Mesenchymal stem cell (in vitro differentiated cells and primary cell): ENCODE measurements around the gene ESR1.

Source experiments
- DNase-seq: peaks from one replicate; pipeline ENCODE4 v3.0.0-alpha.2; 2013
- H2AFZ ChIP-seq: one replicate; pipeline ENCODE4 v1.6.1; 2013; ENCODE audit warnings: low read depth, mild to moderate bottlenecking, control low read depth, inconsistent platforms, low read length, moderate library complexity
- H2AK5ac ChIP-seq: 2 replicates; pipeline ENCODE4 v1.6.1; 2013; ENCODE audit warnings: low read length, moderate library complexity, mild to moderate bottlenecking, inconsistent platforms; ENCODE audit not compliant: severe bottlenecking
- H2BK120ac ChIP-seq: one replicate; pipeline ENCODE4 v1.6.1; 2013; ENCODE audit warnings: low read depth, mild to moderate bottlenecking, inconsistent platforms, low read length, moderate library complexity
- H2BK12ac ChIP-seq, 2 experiments: one replicate each; pipeline ENCODE4 v1.6.1; 2013; ENCODE audit warnings: inconsistent platforms in 2 of 2, low read length in 2 of 2, mild to moderate bottlenecking in 2 of 2, moderate library complexity in 2 of 2, control low read depth in 1 of 2
- H2BK15ac ChIP-seq: one replicate; pipeline ENCODE4 v1.6.1; 2013; ENCODE audit warnings: mild to moderate bottlenecking, low read depth, inconsistent platforms; ENCODE audit not compliant: poor library complexity, severe bottlenecking
- H2BK5ac ChIP-seq: 2 replicates; pipeline ENCODE4 v1.6.1; 2013; ENCODE audit warnings: low read depth, mild to moderate bottlenecking, low read length, control low read depth, inconsistent platforms; ENCODE audit not compliant: poor library complexity, severe bottlenecking
- H3K14ac ChIP-seq, 2 experiments: one replicate each; pipeline ENCODE4 v1.6.1; 2013; ENCODE audit warnings: inconsistent platforms in 2 of 2, low read length in 2 of 2, control low read depth in 1 of 2, mild to moderate bottlenecking in 1 of 2, moderate library complexity in 1 of 2
- H3K18ac ChIP-seq, 2 experiments: one replicate each; pipeline ENCODE4 v1.6.1; 2013; ENCODE audit warnings: inconsistent platforms in 2 of 2, low read length in 2 of 2, control low read depth in 1 of 2, low read depth in 1 of 2, mild to moderate bottlenecking in 1 of 2
- H3K23ac ChIP-seq, 2 experiments: one replicate each; pipeline ENCODE4 v1.6.1; 2013; ENCODE audit warnings: inconsistent platforms in 2 of 2, low read length in 2 of 2, mild to moderate bottlenecking in 2 of 2, moderate library complexity in 2 of 2, control low read depth in 1 of 2
- H3K27ac ChIP-seq: 2 replicates; pipeline ENCODE4 v1.5.1; 2013; ENCODE audit warnings: mild to moderate bottlenecking, moderate library complexity, low read length, control low read depth, inconsistent platforms; ENCODE audit not compliant: poor library complexity, severe bottlenecking
- H3K27me3 ChIP-seq, 2 experiments: 2 replicates each; pipeline versions ENCODE4 v1.6.1 to v1.7.0; 2013; ENCODE audit warnings: low read length in 2 of 2, mild to moderate bottlenecking in 2 of 2, moderate library complexity in 2 of 2, control low read depth in 1 of 2, inconsistent platforms in 1 of 2; ENCODE audit not compliant: control insufficient read depth in 1 of 2, insufficient read depth in 1 of 2
- H3K36me3 ChIP-seq, 2 experiments: 2 replicates each; pipeline versions ENCODE4 v1.6.1 to v1.7.0; 2013; ENCODE audit warnings: low read length in 2 of 2, control low read depth in 1 of 2, inconsistent platforms in 1 of 2, low read depth in 1 of 2, mild to moderate bottlenecking in 1 of 2; ENCODE audit not compliant: insufficient read depth in 2 of 2, control insufficient read depth in 1 of 2
- H3K4ac ChIP-seq, 2 experiments: one replicate each; pipeline ENCODE4 v1.6.1; 2013; ENCODE audit warnings: inconsistent platforms in 2 of 2, low read length in 2 of 2, mild to moderate bottlenecking in 2 of 2, moderate library complexity in 2 of 2, control low read depth in 1 of 2, low read depth in 1 of 2
- H3K4me1 ChIP-seq: 2 replicates; pipeline ENCODE4 v1.6.1; 2013; ENCODE audit warnings: low read depth, low read length, control low read depth; ENCODE audit not compliant: control insufficient read depth, insufficient read depth
- H3K4me2 ChIP-seq: 2 replicates; pipeline ENCODE4 v1.6.1; 2013; ENCODE audit warnings: low read length, mild to moderate bottlenecking, inconsistent platforms; ENCODE audit not compliant: poor library complexity, severe bottlenecking
- H3K4me3 ChIP-seq, 2 experiments: 2 replicates each; pipeline versions ENCODE4 v1.5.1 to v1.7.0; 2013; ENCODE audit warnings: low read length in 2 of 2, mild to moderate bottlenecking in 2 of 2, control low read depth in 1 of 2, low read depth in 1 of 2; ENCODE audit not compliant: insufficient read depth in 1 of 2
- H3K79me1 ChIP-seq: replicated peaks from 2 replicates; pipeline ENCODE4 v1.6.1; 2013; ENCODE audit warnings: mild to moderate bottlenecking, control low read depth, low read length, inconsistent platforms; ENCODE audit not compliant: poor library complexity, severe bottlenecking
- H3K9ac ChIP-seq: 2 replicates; pipeline ENCODE4 v1.7.0; 2013; ENCODE audit warnings: mild to moderate bottlenecking, low read length, moderate library complexity
- H3K9me3 ChIP-seq: 2 replicates; pipeline ENCODE4 v1.7.0; 2013; ENCODE audit warnings: mild to moderate bottlenecking, low read length; ENCODE audit not compliant: control insufficient read depth
- H4K8ac ChIP-seq: one replicate; pipeline ENCODE4 v1.6.1; 2013; ENCODE audit warnings: inconsistent platforms, mild to moderate bottlenecking, low read length, moderate library complexity
- H4K91ac ChIP-seq: one replicate; pipeline ENCODE4 v1.6.1; 2013; ENCODE audit warnings: mild to moderate bottlenecking, low read length, inconsistent platforms
- WGBS: methylation state at CpG from one replicate; pipeline ENCODE4 v1.1.7; 2013; ENCODE audit warnings: mixed read lengths; 5-methylcytosine and 5-hydroxymethylcytosine counted together

The ESR1 gene

GRCh38 chr6:152151920-152152319, 344.4 kb downstream of the ESR1 start:
- peaks cover 25 to 95% of the 10 kb centered on the region in 2 experiments for H3K36me3 ChIP-seq
- no peak overlapping the region for H3K4ac ChIP-seq
- no peak overlapping the region for H3K18ac ChIP-seq
- 90% methylated on average over 11 of the region's 13 CpGs for WGBS
- no peak overlapping the region for H2BK5ac ChIP-seq
- H2AFZ ChIP-seq, result no peak overlapping the region
- no peak overlapping the region for H2BK120ac ChIP-seq
- no peak overlapping the region for H3K9ac ChIP-seq
- no peak overlapping the region for H2BK15ac ChIP-seq
- no peaks in the 10 kb centered on the region for H3K79me1 ChIP-seq
- H3K4me2 ChIP-seq, result no peak overlapping the region
- no peak overlapping the region for H2BK12ac ChIP-seq
- H2AK5ac ChIP-seq, result no peak overlapping the region
- no peak overlapping the region for H4K8ac ChIP-seq
- no peaks in the 10 kb centered on the region for H3K9me3 ChIP-seq
- no peak overlapping the region for H3K14ac ChIP-seq
- no peak overlapping the region for H3K27ac ChIP-seq
- no peaks in the 10 kb centered on the region for H3K27me3 ChIP-seq
- no peak overlapping the region for H3K23ac ChIP-seq
- H4K91ac ChIP-seq, result no peak overlapping the region
- no peak overlapping the region for H3K4me3 ChIP-seq
- peaks cover under 1% of the 10 kb centered on the region for H3K4me1 ChIP-seq
- no peak for DNase-seq

- Histone ChIP-seq H3K4me3 (no peak overlapping the region), H3K79me1 (no peaks in the 10 kb centered on the region), H3K4me2 (no peak overlapping the region), H2BK5ac (no peak overlapping the region), H2BK15ac (no peak overlapping the region), H2BK12ac (no peak overlapping the region), H4K91ac (no peak overlapping the region), H3K4me1 (no peaks in the 10 kb centered on the region), H3K14ac (no peak overlapping the region), H2BK120ac (no peak overlapping the region), H2AFZ (no peak overlapping the region), H3K27me3 (no peaks in the 10 kb centered on the region), H3K4ac (no peak overlapping the region), H3K27ac (no peak overlapping the region), H3K23ac (no peak overlapping the region), H3K9me3 (no peaks in the 10 kb centered on the region), H3K18ac (no peak overlapping the region), H4K8ac (no peak overlapping the region), H3K9ac (no peak overlapping the region), H3K36me3 (peaks cover 10 to 77% of the 10 kb centered on the region in 2 experiments), H2AK5ac (no peak overlapping the region)
- 98% methylated on average over 16 of the region's 17 CpGs for WGBS
- DNase-seq, result no peak
Observed at GRCh38 chr6:152154559-152155356, 347.3 kb downstream of the ESR1 start.

- Histone ChIP-seq H3K4me1 (no peaks in the 10 kb centered on the region), H3K4me2 (no peak overlapping the region), H3K4ac (no peak overlapping the region), H4K8ac (no peak overlapping the region), H2AK5ac (no peak overlapping the region), H2BK12ac (no peak overlapping the region), H4K91ac (no peak overlapping the region), H3K14ac (no peak overlapping the region), H3K18ac (no peak overlapping the region), H3K9ac (no peak overlapping the region), H3K9me3 (no peaks in the 10 kb centered on the region), H2BK5ac (no peak overlapping the region), H3K4me3 (no peak overlapping the region), H3K79me1 (no peaks in the 10 kb centered on the region), H2BK15ac (no peak overlapping the region), H2BK120ac (no peak overlapping the region), H3K27me3 (no peaks in the 10 kb centered on the region), H3K36me3 (peaks cover 10 to 74% of the 10 kb centered on the region in 2 experiments), H2AFZ (no peak overlapping the region), H3K23ac (no peak overlapping the region), H3K27ac (no peak overlapping the region)
- 95% methylated on average over 6 of the region's 8 CpGs for WGBS
- no peak for DNase-seq
Observed at GRCh38 chr6:152155792-152156191, 348.3 kb downstream of the ESR1 start.

- Histone ChIP-seq H3K4me1 (peaks cover 2% of the 10 kb centered on the region), H3K4me3 (no peak overlapping the region), H2BK15ac (no peak overlapping the region), H2BK120ac (no peak overlapping the region), H2BK5ac (no peak overlapping the region), H3K4me2 (no peak overlapping the region), H3K27me3 (no peaks in the 10 kb centered on the region), H4K8ac (no peak overlapping the region), H2BK12ac (no peak overlapping the region), H3K23ac (no peak overlapping the region), H3K27ac (no peak overlapping the region), H3K79me1 (no peaks in the 10 kb centered on the region), H3K18ac (no peak overlapping the region), H4K91ac (no peak overlapping the region), H3K9ac (no peak overlapping the region), H3K36me3 (peaks cover 8 to 50% of the 10 kb centered on the region in 2 experiments), H2AFZ (no peak overlapping the region), H3K9me3 (no peaks in the 10 kb centered on the region), H3K4ac (no peak overlapping the region), H2AK5ac (no peak overlapping the region), H3K14ac (no peak overlapping the region)
- no peak for DNase-seq
- WGBS, result 100% methylated on average over 1 of the region's 3 CpGs
Observed at GRCh38 chr6:152160346-152160745, 352.9 kb downstream of the ESR1 start.
